Gastroesophageal sphincter (tissue), 3 donors: Measurements from ENCODE around the gene CDK14.

Experiments
- CTCF ChIP-seq, 4 experiments: fragments of 200-600 bp in 2 of 4; fragments of 450-650 bp in 2 of 4; sonication (generic) in 1 of 4; IDR thresholded peaks; one replicate each; pipeline ENCODE4 v1.5.1; 2017 to 2019; ENCODE audit warnings: antibody characterized with exemption in 4 of 4, mild to moderate bottlenecking in 2 of 4, moderate library complexity in 2 of 4
- EP300 ChIP-seq: sonication (generic); formaldehyde crosslinking; IDR thresholded peaks from one replicate; pipeline ENCODE4 v1.6.1; 2017; ENCODE audit warnings: antibody characterized with exemption, mild to moderate bottlenecking
- POLR2A ChIP-seq, 2 donors: fragments of 450-650 bp; IDR thresholded peaks; one replicate each; pipeline ENCODE4 v1.6.1; 2017; ENCODE audit warnings: antibody characterized with exemption in 2 of 2, mild to moderate bottlenecking in 2 of 2, moderate library complexity in 1 of 2

- no peak for TF ChIP-seq CTCF (IDR thresholded peaks at IDR 0.05)
- TF ChIP-seq POLR2A (IDR thresholded peaks at IDR 0.05), result no peak
- no peak for TF ChIP-seq EP300
These were observed 228.5 kb downstream of the CDK14 start for GRCh38 chr7:90824386-90825307.
